Measurements from ENCODE around the gene LDB2. TPM values are rescaled to one million over a fixed set of nuclear protein-coding genes. Genes with fewer than 3 reads are reported as not detected.

LDB2 gene
- total and polyA plus RNA-seq, 2 experiments from 2014 or later: 48.6 to 80.1 TPM

- no peak for TF ChIP-seq ZNF462 (CRISPR knock-in tag; IDR thresholded peaks at IDR 0.05)
- TF ChIP-seq POLR2AphosphoS5 (IDR thresholded peaks at IDR 0.05; ENCODE audit: low read depth): no peak
- no peak for TF ChIP-seq EZH2 (IDR thresholded peaks at IDR 0.05; ENCODE audit: low read depth, unreplicated experiment)
- no peak for TF ChIP-seq ZNF114 (CRISPR knock-in tag; IDR thresholded peaks at IDR 0.05)
- no peak for TF ChIP-seq CREB1 (CRISPR knock-in tag; IDR thresholded peaks at IDR 0.05; ENCODE audit: low read depth)
These were observed 206.4 kb downstream of the LDB2 start (continued) for GRCh38 chr4:16692046-16692445.

GRCh38 chr4:16691450-16691849 lies 207.0 kb downstream of the LDB2 start:
- no peaks in the 10 kb centered on the region for H3K79me2 ChIP-seq (replicated peaks; ENCODE audit: insufficient read depth)
- Mint-ChIP-seq H3K27ac (no peak overlapping the region), H3K36me3 (ENCODE audit: low read depth) (peaks cover 8% of the 10 kb centered on the region; the same call in 1 of the 3 replicates), H3K9me3 (no peaks in the 10 kb centered on the region), H3K4me3 (no peak overlapping the region), H3K4me1 (peaks cover 70% of the 10 kb centered on the region), H3K27me3 (ENCODE audit: insufficient read depth, low read depth, poor library complexity) (peaks cover 9% of the 10 kb centered on the region)
- no peaks in the 10 kb centered on the region for H3K27me3 ChIP-seq (ENCODE audit: insufficient read depth)
- H3K36me3 ChIP-seq (ENCODE audit: insufficient read depth): no peaks in the 10 kb centered on the region
- 0 out of 2 replicates have a peak overlapping the region, but pooled peaks have one; percentile 27 for H3K4me2 ChIP-seq
- peaks cover 5% of the 10 kb centered on the region; the same call in 1 of the 2 replicates for H3K9me2 ChIP-seq (ENCODE audit: insufficient read depth)
- no peak overlapping the region for H3K4me3 ChIP-seq
- ATAC-seq: no peak
- no peak for DNase-seq (ENCODE audit: low spot score)
- no peaks in the 10 kb centered on the region for H3F3A ChIP-seq (replicated peaks; ENCODE audit: low read depth)
- no peak for TF ChIP-seq ZNF462 (CRISPR knock-in tag; IDR thresholded peaks at IDR 0.05)
- H3K27ac ChIP-seq (ENCODE audit: low read depth): no peak overlapping the region
- H2AFZ ChIP-seq: no peak overlapping the region
- no peaks in the 10 kb centered on the region for H4K20me1 ChIP-seq (replicated peaks; ENCODE audit: insufficient read depth)
- H3K4me1 ChIP-seq (ENCODE audit: insufficient read depth): peaks cover 51% of the 10 kb centered on the region
